Measurements from ENCODE around the gene NUAK2. TPM values are rescaled to one million over a fixed set of nuclear protein-coding genes. Genes with fewer than 3 reads are reported as not detected.
A peak's percentile ranks its signal among the peaks of the same experiment; 100 is the strongest.

Gene NUAK2
- total and polyA plus RNA-seq, 2 of the 4 experiments (the other 2 are of a cell fraction), result 7.2 to 17.6 TPM

- Histone ChIP-seq H2AK9ac (replicated peaks; ENCODE audit: low read depth, low read length, poor library complexity) (peak overlapping the region; percentile 34), H3K56ac (ENCODE audit: extremely low read depth, insufficient read depth, low read length) (no peak overlapping the region), H3K36me3 (ENCODE audit: control insufficient read depth, insufficient read depth, low read length) (peaks cover 69% of the 10 kb centered on the region), H3K4me1 (ENCODE audit: control insufficient read depth, insufficient read depth, low read length) (peaks cover 18% of the 10 kb centered on the region), H3K79me1 (ENCODE audit: low read depth in 1 of 2, low read length in 2 of 2) (peaks cover 42 to 82% of the 10 kb centered on the region in 2 experiments), H4K20me1 (ENCODE audit: insufficient read depth, low read length) (no peaks in the 10 kb centered on the region; the same call in 1 of the 2 replicates), H2BK120ac (ENCODE audit: low read depth, low read length) (no peak overlapping the region), H3K18ac (ENCODE audit: low read depth, low read length) (no peak overlapping the region), H3K14ac (replicated peaks; ENCODE audit: low read depth, low read length) (no peak overlapping the region), H3K9me1 (ENCODE audit: insufficient read depth, low read length) (peaks cover 29% of the 10 kb centered on the region), H3K27me3 (ENCODE audit: control insufficient read depth, insufficient read depth, low read length) (no peaks in the 10 kb centered on the region), H3K27ac (ENCODE audit: insufficient read depth, low read length) (peak overlapping the region; percentile 78), H2AFZ (replicated peaks; ENCODE audit: low read length, poor library complexity) (no peak overlapping the region), H2BK20ac (ENCODE audit: low read depth, low read length) (peak overlapping the region; percentile 44; the same call in 1 of the 2 replicates), H2AK5ac (ENCODE audit: low read depth, low read length) (peak overlapping the region; percentile 56), H3K4me3 (ENCODE audit: insufficient read depth, low read depth, low read length) (no peak overlapping the region), H3K4ac (ENCODE audit: low read depth, low read length) (peak overlapping the region; percentile 50; the same call in 1 of the 2 replicates), H3K9ac (ENCODE audit: low read depth, low read length) (no peak overlapping the region), H3K4me2 (ENCODE audit: low read depth, low read length) (no peak overlapping the region), H4K8ac (ENCODE audit: low read depth in 2 of 2, low read length in 2 of 2) (peak overlapping the region; percentile 18 to 27; a peak in 1 of 4 replicates), H3K23ac (ENCODE audit: low read depth, low read length) (no peak overlapping the region), H2BK15ac (ENCODE audit: low read depth, low read length) (no peak overlapping the region), H4K91ac (ENCODE audit: insufficient read depth, low read depth, low read length) (no peak overlapping the region; the same call in 1 of the 2 replicates), H4K5ac (ENCODE audit: low read depth, low read length) (no peak overlapping the region; the same call in 1 of the 2 replicates), H2BK5ac (ENCODE audit: low read depth, low read length, poor library complexity, severe bottlenecking) (peak overlapping the region; percentile 86), H3K9me3 (ENCODE audit: control insufficient read depth, insufficient read depth, low read length) (no peaks in the 10 kb centered on the region)
- BruUV-seq (replicated peaks), result no TSS peak
- ChIA-PET POLR2A (ENCODE audit: unreplicated experiment) (interaction anchor here (0.7 kb wide), 1 partner anchor 225 kb away, joined by 5 read pairs; no protein-coding TSS in a partner anchor), CTCF (interaction anchor here (1.2 kb wide), 1 partner anchor 31 kb away, joined by 6 read pairs; no protein-coding TSS in a partner anchor)
- intact Hi-C loops (cut with micrococcal nuclease), result no loop called here
- WGBS, 2 experiments (ENCODE audit: extremely low coverage in 2 of 2, insufficient read length in 1 of 2), result 96% methylated on average over 15 of the region's 19 CpGs; no CpG with 5 or more reads in 1 of the 2 experiments
- in situ Hi-C loops (cut with MboI; ENCODE audit: low sequenced_read_pairs), result no loop called here
- ATAC-seq (ENCODE audit: low read depth), result no peak
- dilution Hi-C loops (cut with HindIII; ENCODE audit: low sequenced_read_pairs, unreplicated experiment), result no loop called here
- no peak for DNase-seq
- TF ChIP-seq FOS (IDR thresholded peaks at IDR 0.05; ENCODE audit: low read depth, low read length) (no peak), SMC3 (IDR thresholded peaks at IDR 0.05; ENCODE audit: low read depth, low read length) (no peak), RAD21 (IDR thresholded peaks at IDR 0.05; ENCODE audit: low read length) (no peak), CTCF (conservative IDR thresholded peaks at IDR 0.05; ENCODE audit: low read depth, low read length) (no peak), CHD1 (IDR thresholded peaks at IDR 0.05; ENCODE audit: low read depth, low read length) (no peak), NFE2L2 (IDR thresholded peaks at IDR 0.05; ENCODE audit: low read depth, low read length) (no peak), BHLHE40 (IDR thresholded peaks at IDR 0.05; ENCODE audit: low read depth, low read length) (no peak), RCOR1 (IDR thresholded peaks at IDR 0.05; ENCODE audit: insufficient replicate concordance, low read length) (no peak), MAFK (IDR thresholded peaks at IDR 0.05; ENCODE audit: low read depth, low read length) (no peak), ELK1 (IDR thresholded peaks at IDR 0.05; ENCODE audit: borderline replicate concordance, low read depth, low read length) (no peak), MXI1 (IDR thresholded peaks at IDR 0.05; ENCODE audit: borderline replicate concordance, low read depth, low read length) (no peak), USF2 (IDR thresholded peaks at IDR 0.05; ENCODE audit: low read depth, low read length) (no peak), MAZ (IDR thresholded peaks at IDR 0.05; ENCODE audit: borderline replicate concordance, low read depth, low read length) (no peak), RFX5 (IDR thresholded peaks at IDR 0.05; ENCODE audit: low read depth, low read length) (no peak), POLR2A (IDR thresholded peaks at IDR 0.05; ENCODE audit: low read depth, low read length) (no peak)
Observed at GRCh38 chr1:205304046-205304694, 17.4 kb downstream of the NUAK2 start.
